Activated CD8-positive, alpha-beta memory T cell treated with anti-CD3 and anti-CD28 coated beads for 1 hour (primary cell): ENCODE measurements around the gene TTC5.
"Not testable (repeated sequence)": the region's sequence is repeated elsewhere in the genome, so short reads cannot be mapped to it uniquely, and the experiment has no call there.

Experiments
- DNase-seq, 2 donors: peaks; one replicate each; pipeline ENCODE4 v3.0.0-alpha.2; 2020; ENCODE audit warnings: low read depth in 1 of 2; ENCODE audit errors: extremely low read depth in 1 of 2

The TTC5 gene

DNA sequence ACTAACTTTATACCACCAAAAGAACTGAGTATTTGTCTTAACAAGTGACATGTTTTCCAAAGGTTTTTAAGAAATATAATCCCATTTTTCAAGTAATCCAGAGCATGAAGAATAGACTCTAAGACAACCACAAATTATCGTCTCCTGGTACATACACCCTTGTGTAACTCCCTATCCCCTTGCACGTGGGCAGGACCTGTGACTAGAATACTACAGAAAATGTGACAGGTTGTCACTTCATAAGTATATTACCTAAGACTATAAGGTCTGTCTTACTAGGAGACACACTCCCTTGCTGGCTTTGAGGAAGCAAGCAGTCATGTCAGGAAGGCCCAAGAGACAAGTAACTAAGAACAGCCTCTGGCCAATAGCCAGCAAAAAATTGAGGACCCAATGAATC lies 8.3 kb upstream of the TTC5 start:
- no peak for DNase-seq

DNA sequence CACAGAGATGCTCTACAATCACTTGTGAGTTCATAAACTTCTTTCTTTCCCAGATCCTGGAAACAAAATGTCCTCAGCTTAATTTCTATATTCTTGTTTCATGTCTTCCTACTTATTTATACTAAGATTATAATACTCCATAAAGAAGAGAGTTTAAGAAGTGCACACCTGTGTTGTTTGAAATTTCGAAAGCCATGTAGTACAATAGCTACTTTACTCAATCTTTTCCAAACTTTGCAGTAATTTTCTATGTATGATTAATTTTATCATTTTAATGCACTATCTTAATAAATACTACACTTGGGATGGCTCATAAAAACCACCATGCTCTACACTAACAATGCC lies 300 bp upstream of the TTC5 start:
- DNase-seq: no peak

DNA sequence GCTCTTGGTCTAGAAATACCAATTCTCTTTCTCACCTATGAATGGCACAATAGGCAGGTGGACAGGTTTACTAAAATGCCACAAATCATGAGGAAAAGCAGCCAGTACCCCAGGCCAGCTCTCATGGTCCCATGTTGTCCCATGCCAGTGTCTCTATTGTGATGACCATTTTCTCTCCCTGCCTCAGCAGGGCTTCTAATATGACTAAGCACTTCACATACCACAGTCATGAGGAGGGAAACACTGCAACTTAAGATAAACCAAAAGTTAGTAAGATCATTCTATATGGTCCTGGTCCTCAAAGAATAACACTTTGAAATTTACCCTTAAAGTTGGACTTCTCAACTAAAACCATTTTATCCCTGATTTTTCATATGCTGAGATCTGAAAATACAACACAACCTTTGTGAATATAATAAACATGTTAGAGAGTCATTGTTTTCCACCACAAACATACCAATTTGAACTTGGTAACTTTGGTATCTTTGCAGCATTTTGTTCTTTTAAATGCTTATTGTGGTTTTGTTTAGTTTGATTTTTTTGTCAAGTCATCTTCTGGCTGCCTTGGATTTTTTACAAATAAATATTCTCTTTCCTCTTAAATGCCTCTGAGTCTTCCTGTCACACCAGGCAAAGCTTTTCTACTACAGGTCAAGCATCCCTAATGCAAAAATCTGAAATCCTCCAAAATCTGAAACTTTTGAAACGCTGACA lies 3.6 kb downstream of the TTC5 start:
- DNase-seq: no peak

DNA sequence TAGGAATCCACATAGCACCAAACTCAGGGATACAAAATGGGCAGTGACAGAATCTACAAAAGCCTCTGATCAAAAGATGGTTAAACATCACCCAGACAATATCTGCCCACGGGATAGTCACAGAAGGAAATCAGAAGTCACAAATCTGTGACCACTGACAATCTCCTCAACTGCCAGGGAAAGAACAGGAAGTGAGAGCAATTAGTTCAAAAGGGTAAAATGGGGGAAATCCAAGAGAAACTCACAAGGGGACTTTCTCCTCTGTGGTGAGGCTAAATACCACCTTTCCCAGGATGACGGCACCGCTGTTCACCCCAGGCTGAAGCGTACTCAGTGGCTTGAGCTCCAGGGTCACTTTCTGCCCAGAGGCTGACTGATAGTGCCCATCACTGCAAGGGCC lies 10.7 kb downstream of the TTC5 start:
- no peak for DNase-seq

DNA sequence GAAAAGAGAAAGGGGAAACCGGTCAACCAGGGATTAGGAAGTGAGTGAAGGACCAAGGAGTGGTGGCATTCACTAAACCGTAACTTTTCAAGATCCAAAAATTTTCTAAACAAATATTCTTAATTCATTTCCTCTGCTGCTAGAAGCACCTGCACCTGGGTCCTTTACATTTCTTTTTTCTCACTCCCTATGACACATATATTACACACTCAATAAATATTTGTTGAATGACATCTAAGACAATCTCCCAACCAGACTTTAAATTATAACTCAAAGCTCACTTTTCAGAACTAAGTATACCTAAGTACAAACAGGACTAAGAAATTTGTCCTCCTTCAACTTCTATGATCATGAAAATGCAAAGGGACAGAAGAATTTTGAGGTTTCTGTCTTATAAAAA lies 11.1 kb downstream of the TTC5 start:
- no peak for DNase-seq

DNA sequence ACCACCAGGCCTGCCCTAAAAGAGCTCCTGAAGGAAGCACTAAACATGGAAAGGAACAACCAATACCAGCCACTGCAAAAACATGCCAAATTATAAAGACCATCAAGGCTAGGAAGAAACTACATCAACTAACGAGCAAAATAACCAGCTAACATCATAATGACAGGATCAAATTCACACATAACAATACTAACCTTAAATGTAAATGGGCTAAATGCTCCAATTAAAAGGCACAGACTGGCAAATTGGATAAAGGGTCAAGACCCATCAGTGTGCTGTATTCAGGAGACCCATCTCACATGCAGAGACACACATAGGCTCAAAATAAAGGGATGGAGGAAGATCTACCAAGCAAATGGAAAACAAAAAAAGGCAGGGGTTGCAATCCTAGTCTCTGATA lies 23.8 kb downstream of the TTC5 start:
- DNase-seq: not testable (repeated sequence)

DNA sequence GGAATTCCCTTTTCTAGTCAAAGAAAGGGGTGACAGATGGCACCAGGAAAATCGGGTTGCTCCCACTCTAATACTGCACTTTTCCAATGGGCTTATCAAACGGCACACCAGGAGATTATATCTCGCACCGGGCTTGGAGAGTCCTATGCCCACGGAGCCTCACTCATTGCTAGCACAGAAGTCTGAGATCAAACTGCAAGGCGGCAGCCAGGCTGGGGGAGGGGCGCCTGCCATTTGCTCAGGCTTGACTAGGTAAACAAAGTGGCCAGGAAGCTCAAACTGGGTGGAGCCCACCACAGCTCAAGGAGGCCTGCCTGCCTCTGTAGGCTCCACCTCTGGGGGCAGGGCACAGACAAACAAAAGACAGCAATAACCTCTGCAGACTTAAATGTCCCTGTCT lies 25.5 kb downstream of the TTC5 start:
- DNase-seq: not testable (repeated sequence)

DNA sequence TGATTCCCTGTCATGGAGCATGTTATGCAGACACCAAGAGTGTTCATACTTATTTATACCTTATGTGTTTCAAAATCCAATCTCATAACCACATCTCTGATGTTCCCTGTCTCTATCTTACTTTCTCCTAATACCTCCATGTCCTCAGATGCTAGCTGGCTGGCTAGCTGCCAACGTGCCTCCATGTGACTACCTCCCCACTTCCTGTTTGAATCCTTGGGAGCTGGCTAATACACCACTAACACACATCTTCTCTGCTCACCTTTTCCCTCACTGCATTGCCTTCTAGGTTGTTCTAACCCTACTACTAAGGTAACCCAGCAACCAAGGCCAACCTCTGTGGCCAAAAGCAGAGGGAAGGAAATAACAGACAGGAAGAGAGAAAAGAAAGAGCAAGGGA lies 27.3 kb downstream of the TTC5 start:
- DNase-seq: no peak

DNA sequence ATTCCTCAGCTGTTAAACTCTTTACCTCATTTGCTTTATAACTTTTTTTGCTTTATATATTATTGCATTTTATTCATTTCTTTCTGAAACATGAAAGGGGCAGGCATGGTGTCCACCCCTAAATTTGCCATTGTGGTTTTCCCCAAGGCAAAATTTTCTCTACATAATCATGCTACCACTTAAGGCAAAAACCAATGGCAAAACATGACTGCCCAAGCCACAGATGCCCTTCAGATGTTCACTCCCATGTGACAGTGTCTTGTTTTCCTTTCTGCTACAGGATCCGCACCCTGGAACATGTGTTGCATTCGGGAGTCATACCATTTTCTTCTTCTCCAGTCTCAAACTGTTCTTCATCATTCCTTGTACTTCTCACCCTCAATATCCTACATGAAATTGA lies 28.3 kb downstream of the TTC5 start:
- DNase-seq: no peak

DNA sequence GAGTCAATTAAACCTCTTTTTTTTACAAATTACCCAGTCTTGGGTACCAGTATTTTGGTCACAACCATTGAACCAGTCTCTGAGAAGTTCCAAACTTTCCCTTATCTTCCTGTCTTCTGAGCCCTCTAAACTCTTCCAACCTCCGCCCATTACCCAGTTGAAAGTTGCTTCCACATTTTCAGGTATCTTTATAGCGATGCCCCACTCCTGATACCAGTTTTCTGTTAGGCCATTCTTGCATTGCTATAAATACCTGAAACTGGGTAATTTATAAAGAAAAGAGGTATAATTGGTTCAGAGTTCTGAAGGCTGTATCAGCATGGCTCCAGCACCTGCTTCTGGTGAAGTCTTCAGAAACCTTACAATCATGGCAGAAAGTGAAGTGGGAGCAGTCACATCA lies 31.7 kb downstream of the TTC5 start:
- no peak for DNase-seq

DNA sequence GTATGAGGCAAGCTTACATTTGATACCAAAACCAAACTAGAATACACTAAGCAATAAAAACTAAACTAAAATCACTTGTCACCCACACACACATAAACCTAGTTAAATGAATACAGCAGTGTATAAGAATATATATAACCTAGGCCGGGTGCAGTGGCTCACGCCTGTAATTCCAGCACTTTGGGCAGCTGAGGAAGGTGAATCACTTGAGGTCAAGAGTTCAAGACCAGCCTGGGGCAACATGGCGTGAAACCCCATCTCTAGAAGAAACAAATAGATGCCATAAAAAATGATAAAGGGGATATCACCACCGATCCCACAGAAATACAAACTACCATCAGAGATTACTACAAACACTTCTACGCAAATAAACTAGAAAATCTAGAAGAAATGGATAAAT lies 41.4 kb downstream of the TTC5 start:
- DNase-seq: not testable (repeated sequence)

DNA sequence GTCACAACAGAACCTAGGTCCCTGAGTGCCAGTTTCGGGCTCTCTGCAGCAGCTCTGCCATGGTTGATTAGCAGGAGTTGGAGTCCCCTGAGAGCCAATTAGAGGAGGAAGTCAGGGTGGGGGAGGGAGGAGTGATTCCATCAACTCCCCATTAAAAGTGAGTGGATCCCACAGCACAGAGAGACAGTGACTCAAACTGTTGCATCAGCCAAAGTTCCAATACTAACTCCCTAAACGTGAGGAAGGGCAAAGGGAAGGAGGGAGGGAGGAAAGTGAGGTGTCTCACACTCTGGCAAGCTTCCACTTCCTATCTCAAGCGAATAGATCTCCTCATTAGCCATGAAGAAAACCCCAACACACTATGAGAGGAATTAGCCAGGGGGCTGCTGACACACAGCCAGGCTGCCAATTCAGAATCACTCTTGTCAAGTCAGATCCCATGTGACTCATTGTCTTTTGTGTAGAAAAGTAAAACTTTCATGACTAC lies 43.1 kb downstream of the TTC5 start:
- DNase-seq: no peak

DNA sequence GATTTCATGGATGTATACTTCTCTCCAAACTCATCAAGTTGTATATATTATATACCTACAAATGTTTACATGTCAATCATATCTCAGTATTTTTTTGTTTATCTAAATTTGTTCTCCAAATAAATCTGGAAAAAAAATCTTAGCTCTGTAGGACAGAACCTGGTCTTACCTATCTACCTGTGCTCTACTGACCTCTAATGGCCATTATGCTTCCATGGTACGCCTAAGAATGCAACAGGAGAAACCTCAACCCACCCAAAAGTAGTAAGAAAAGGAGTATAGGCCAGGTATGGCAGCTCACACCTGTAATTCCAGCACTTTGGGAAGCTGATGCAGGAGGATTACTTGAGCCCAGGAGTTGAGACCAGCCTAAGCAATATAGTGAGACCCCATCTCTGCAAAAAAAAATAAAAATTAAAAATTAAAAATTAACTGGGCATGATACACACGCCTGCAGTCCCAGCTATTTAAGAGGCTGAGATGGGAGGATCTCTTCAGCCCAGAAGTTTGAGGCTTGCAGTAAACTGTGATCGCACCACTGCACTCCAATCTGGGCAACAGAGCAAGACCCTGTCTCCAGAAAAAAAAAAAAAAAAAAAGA lies 58.0 kb downstream of the TTC5 start:
- DNase-seq: no peak
